Measurements from ENCODE around the gene DLGAP4. TPM values are rescaled to one million over a fixed set of nuclear protein-coding genes. Genes with fewer than 3 reads are reported as not detected.
"Not testable (repeated sequence)": the region's sequence is repeated elsewhere in the genome, so short reads cannot be mapped to it uniquely, and the experiment has no call there.

DLGAP4 gene
- polyA plus RNA-seq, 2 of the 4 experiments (the other 2 are of a cell fraction) = 11.9 to 36.7 TPM

GRCh38 chr20:36472637-36473090, 166.5 kb downstream of the DLGAP4 start (continued):
- TF ChIP-seq HES2 (IDR thresholded peaks at IDR 0.05) = no peak

GRCh38 chr20:36473164-36473563, 167.0 kb downstream of the DLGAP4 start:
- H3K4me1 ChIP-seq = peaks cover 74% of the 10 kb centered on the region
- H3K27ac ChIP-seq = peak overlapping the region in 1 of 2 experiments; percentile 83; a peak in 4 of 6 replicates
- no peak for FAIRE-seq
- H3K4me2 ChIP-seq = peak overlapping the region; percentile 82
- no peaks in the 10 kb centered on the region for H3K9me3 ChIP-seq
- H3K4me3 ChIP-seq = no peak overlapping the region
- TF ChIP-seq HDAC2 (IDR thresholded peaks at IDR 0.05) = no peak
- TF ChIP-seq RAD21 (conservative IDR thresholded peaks at IDR 0.05 in 1 of 2, IDR thresholded peaks at IDR 0.05 in 1 of 2) = no peak
- TF ChIP-seq SREBF2 (IDR thresholded peaks at IDR 0.05) = no peak
- no peak for TF ChIP-seq FOXS1 (CRISPR knock-in tag; IDR thresholded peaks at IDR 0.05)
- no peak for TF ChIP-seq ZSCAN20 (CRISPR knock-in tag; IDR thresholded peaks at IDR 0.05)
- TF ChIP-seq RARB (CRISPR knock-in tag; IDR thresholded peaks at IDR 0.05) = no peak
- TF ChIP-seq RFX5 (IDR thresholded peaks at IDR 0.05) = no peak
- no peak for TF ChIP-seq ATOH8 (CRISPR knock-in tag; IDR thresholded peaks at IDR 0.05; ENCODE audit: low read depth)
- no peak for TF ChIP-seq HOXA7 (CRISPR knock-in tag; IDR thresholded peaks at IDR 0.05)
- TF ChIP-seq EHF (CRISPR knock-in tag; IDR thresholded peaks at IDR 0.05) = no peak
- TF ChIP-seq FOSB (CRISPR knock-in tag; IDR thresholded peaks at IDR 0.05) = no peak
- ChIA-PET CTCF (interaction anchor here (0.9 to 1.4 kb wide), 5 partner anchors 9 to 34 kb away, joined by 3 read pairs; no protein-coding TSS in a partner anchor), POLR2A (interaction anchor here (1.0 kb wide), 1 partner anchor 9 kb away, joined by 4 read pairs; no protein-coding TSS in a partner anchor)
- no peak for DNase-seq (ENCODE audit: low read depth in 1 of 2, low spot score in 1 of 2)
- WGBS (ENCODE audit: missing lambda C conversion rate) = 85% methylated on average over 2 of the region's 2 CpGs
- no peak for ATAC-seq

GRCh38 chr20:36474563-36474962, 168.4 kb downstream of the DLGAP4 start:
- CTCF ChIA-PET = interaction anchor here (1.4 to 1.6 kb wide), 2 partner anchors 8 to 9 kb away, joined by 3 to 7 read pairs; no protein-coding TSS in a partner anchor
- TF ChIP-seq MAZ (IDR thresholded peaks at IDR 0.05; ENCODE audit: borderline replicate concordance, low read depth, low read length) (no peak), KDM1A (IDR thresholded peaks at IDR 0.05; ENCODE audit: low read depth) (no peak), NFE2L2 (conservative IDR thresholded peaks at IDR 0.05; ENCODE audit: low read length) (no peak), MAX (IDR thresholded peaks at IDR 0.05) (no peak), ZNF302 (CRISPR knock-in tag; IDR thresholded peaks at IDR 0.05) (no peak), ATOH8 (CRISPR knock-in tag; IDR thresholded peaks at IDR 0.05; ENCODE audit: low read depth) (no peak), GATA3 (IDR thresholded peaks at IDR 0.05; ENCODE audit: borderline replicate concordance) (no peak), POLR2AphosphoS2 (conservative IDR thresholded peaks at IDR 0.05; ENCODE audit: low read length) (no peak), BCL3 (IDR thresholded peaks at IDR 0.05) (no peak), CEBPB (IDR thresholded peaks at IDR 0.05) (no peak), RFX5 (IDR thresholded peaks at IDR 0.05) (no peak), RAD21 (conservative IDR thresholded peaks at IDR 0.05 in 1 of 2, IDR thresholded peaks at IDR 0.05 in 1 of 2) (no peak), HOXB5 (CRISPR knock-in tag; IDR thresholded peaks at IDR 0.05) (no peak), NR3C1 (IDR thresholded peaks at IDR 0.05) (no peak), NPAS2 (CRISPR knock-in tag; IDR thresholded peaks at IDR 0.05; ENCODE audit: borderline replicate concordance) (no peak)
- POLR2A ChIA-PET = no interaction called here

GRCh38 chr20:36475054-36475453, 168.9 kb downstream of the DLGAP4 start:
- H3K9me3 ChIP-seq; FAIRE-seq; H3K4me3 ChIP-seq; ATAC-seq; DNase-seq (ENCODE audit: low read depth in 1 of 2, low spot score in 1 of 2); POLR2A ChIA-PET: not testable (repeated sequence)
- H3K4me2 ChIP-seq = peak overlapping the region; percentile 6; the same call in 1 of the 3 replicates
- CTCF ChIA-PET = interaction anchor here (1.6 kb wide), 1 partner anchor 9 kb away, joined by 7 read pairs; no protein-coding TSS in a partner anchor
- 79% methylated on average over 8 of the region's 8 CpGs for WGBS (ENCODE audit: missing lambda C conversion rate)
- H3K27ac ChIP-seq = 0 out of 6 replicates have a peak overlapping the region, but pooled peaks of 1 of the 2 experiments have one; percentile 6
- H3K4me1 ChIP-seq = peaks cover 55% of the 10 kb centered on the region

More at GRCh38 chr20:36474563-36474962, 168.4 kb downstream of the DLGAP4 start:
- no peak for DNase-seq (ENCODE audit: low read depth in 1 of 2, low spot score in 1 of 2)
- Histone ChIP-seq H3K4me1 (peaks cover 60% of the 10 kb centered on the region), H3K4me3 (no peak overlapping the region), H3K4me2 (peak overlapping the region; percentile 6; the same call in 1 of the 3 replicates), H3K27ac (0 out of 6 replicates have a peak overlapping the region, but pooled peaks of 1 of the 2 experiments have one; percentile 6), H3K9me3 (no peaks in the 10 kb centered on the region)
- peak in 1 of 2 experiments; percentile 12; a peak in 1 of 6 replicates for ATAC-seq
- FAIRE-seq = no peak
- WGBS (ENCODE audit: missing lambda C conversion rate) = 38% methylated on average over 1 of the region's 1 CpG
